Keratinocyte (primary cell): Measurements from ENCODE around the gene RABGEF1. TPM values are rescaled to one million over a fixed set of nuclear protein-coding genes. Genes with fewer than 3 reads are reported as not detected.

Source experiments
- DNase-seq: peaks from one replicate; pipeline ENCODE4 v3.0.0-alpha.2; 2011; ENCODE audit warnings: low read depth, missing footprints, low spot score
- FAIRE-seq: peaks from 2 replicates; lab custom pipeline; 2011; peaks lifted over from hg19 to GRCh38; lab: Jason Lieb, UNC
- H2AFZ ChIP-seq: 2 replicates; pipeline ENCODE4 v1.6.0; 2012; ENCODE audit warnings: low read length, control low read depth, inconsistent platforms; ENCODE audit not compliant: control insufficient read depth
- H3K27ac ChIP-seq: 2 replicates; pipeline ENCODE4 v1.5.1; 2011; ENCODE audit warnings: low read length; ENCODE audit not compliant: control insufficient read depth, insufficient read depth
- H3K27me3 ChIP-seq: 3 replicates; pipeline ENCODE4 v1.6.0; 2011; ENCODE audit warnings: low read length; ENCODE audit not compliant: control insufficient read depth, insufficient read depth; ENCODE audit errors: extremely low read depth
- H3K36me3 ChIP-seq, 2 experiments: 2 replicates in 1 of 2; 3 replicates in 1 of 2; pipeline ENCODE4 v1.5.1; 2011; ENCODE audit warnings: low read length in 2 of 2, mild to moderate bottlenecking in 1 of 2; ENCODE audit not compliant: control insufficient read depth in 2 of 2, insufficient read depth in 2 of 2; ENCODE audit errors: extremely low read depth in 1 of 2
- H3K4me1 ChIP-seq: 3 replicates; pipeline ENCODE4 v1.5.1; 2011; ENCODE audit warnings: low read length; ENCODE audit not compliant: control insufficient read depth, insufficient read depth; ENCODE audit errors: extremely low read depth
- H3K4me2 ChIP-seq: 3 replicates; pipeline ENCODE4 v1.6.0; 2011; ENCODE audit warnings: low read depth, low read length; ENCODE audit not compliant: control insufficient read depth, insufficient read depth; ENCODE audit errors: extremely low read depth
- H3K4me3 ChIP-seq, 3 experiments: fragments of 200-600 bp in 1 of 3; sonication (generic) in 1 of 3; 2 replicates in 2 of 3; 3 replicates in 1 of 3; pipeline ENCODE4 v1.5.1; 2011 to 2016; ENCODE audit warnings: low read length in 3 of 3, mild to moderate bottlenecking in 3 of 3, control low read depth in 2 of 3, inconsistent platforms in 1 of 3, low read depth in 1 of 3, mixed read lengths in 1 of 3, mixed run types in 1 of 3, moderate library complexity in 1 of 3; ENCODE audit not compliant: control insufficient read depth in 2 of 3, insufficient read depth in 2 of 3; ENCODE audit errors: extremely low read depth in 1 of 3
- H3K79me2 ChIP-seq: 2 replicates; pipeline ENCODE4 v1.6.0; 2012; ENCODE audit warnings: low read length; ENCODE audit not compliant: control insufficient read depth, insufficient read depth
- H3K9ac ChIP-seq: 3 replicates; pipeline ENCODE4 v1.6.0; 2011; ENCODE audit warnings: low read length; ENCODE audit not compliant: control insufficient read depth, insufficient read depth; ENCODE audit errors: extremely low read depth
- H3K9me1 ChIP-seq: 3 replicates; pipeline ENCODE4 v1.6.0; 2011; ENCODE audit warnings: low read length; ENCODE audit not compliant: control insufficient read depth, insufficient read depth; ENCODE audit errors: extremely low read depth
- H3K9me3 ChIP-seq: 2 replicates; pipeline ENCODE4 v1.5.1; 2012; ENCODE audit warnings: low read depth, low read length; ENCODE audit not compliant: control insufficient read depth
- H4K20me1 ChIP-seq: 3 replicates; pipeline ENCODE4 v1.6.0; 2011; ENCODE audit warnings: low read length; ENCODE audit not compliant: control insufficient read depth, insufficient read depth; ENCODE audit errors: extremely low read depth
- EZH2 ChIP-seq: IDR thresholded peaks from one replicate; pipeline ENCODE4 v1.6.1; 2012; ENCODE audit warnings: inconsistent platforms, mild to moderate bottlenecking, low read length, moderate library complexity
- dilution Hi-C: fragments of 300-500 bp; cut with MboI; formaldehyde crosslinking; loops from one replicate; pipeline ENCODE4 v1.7.0; 2020; ENCODE audit warnings: low sequenced_read_pairs; ENCODE audit not compliant: extremely low pct_ligation_motif_present
- polyA plus RNA-seq, 5 experiments: library from polyadenylated mRNA; depleted of rRNA in 3 of 5; stranded (reverse) in 3 of 5; stranded (forward) in 1 of 5; unstranded in 1 of 5; fragments of >200 nt; gene quantifications; 1 replicate in 1 of 5; 2 replicates in 3 of 5; 3 replicates in 1 of 5; pipeline versions ENCODE4 v1.2.1 to v1.2.3, GENCODE V29; 2011 to 2012; ENCODE audit warnings: missing spikeins in 2 of 5, low read depth in 1 of 5, low replicate concordance in 1 of 5
- TF ChIP-seq, protein P1 (sequence below), 3 experiments: IDR thresholded peaks in 1 of 3; conservative IDR thresholded peaks in 1 of 3; optimal IDR thresholded peaks in 1 of 3; 2 replicates in 2 of 3; 3 replicates in 1 of 3; pipeline versions ENCODE3 to v1.5.1; 2011; ENCODE audit warnings: low read length in 3 of 3, mild to moderate bottlenecking in 3 of 3, moderate library complexity in 2 of 3, control low read depth in 1 of 3, inconsistent platforms in 1 of 3; ENCODE audit not compliant: insufficient read depth in 2 of 3; ENCODE audit errors: extremely low read depth in 1 of 3

RABGEF1 gene
- polyA plus RNA-seq, 1 donor (not counting 4 experiments of a cell fraction or from before 2014, with no cell fraction given): 58.2 TPM

DNA sequence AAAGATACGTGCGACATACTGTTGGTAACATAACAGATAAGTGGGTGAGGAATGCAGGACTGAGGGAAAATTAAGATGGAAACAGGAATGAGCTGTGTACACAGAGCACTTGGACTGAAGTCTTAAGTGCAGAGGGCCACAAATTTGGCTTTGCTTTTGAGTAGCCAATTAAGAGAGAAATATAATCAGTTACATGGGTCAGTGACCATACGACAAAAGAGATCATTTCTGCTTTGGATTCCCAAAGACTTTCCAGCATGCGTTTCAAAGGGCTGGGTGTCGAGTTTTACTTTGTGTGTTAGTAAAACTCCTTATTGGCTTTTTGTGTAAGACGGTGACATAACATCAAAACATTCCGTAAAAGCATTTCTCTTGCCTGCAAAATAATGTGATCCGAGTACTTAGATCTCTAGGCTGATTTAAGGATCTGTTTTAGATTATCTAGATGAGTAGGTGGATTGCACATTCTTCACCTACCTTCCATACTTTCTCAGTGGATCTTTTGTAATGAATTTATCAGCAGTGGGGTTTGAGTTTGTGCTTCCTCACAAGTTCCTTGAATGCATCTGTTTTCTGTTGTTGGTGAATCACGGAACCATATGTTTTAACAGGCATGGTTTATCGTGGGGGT is 7.5 kb downstream of the RABGEF1 start:
- FAIRE-seq (no peak), DNase-seq (no peak)
- peaks cover 8% of the 10 kb centered on the region for H4K20me1 ChIP-seq
- H3K9me1 ChIP-seq: no peaks in the 10 kb centered on the region
- H3K9me3 ChIP-seq: no peaks in the 10 kb centered on the region
- H3K4me2 ChIP-seq: no peak overlapping the region
- dilution Hi-C loops: no loop called here
- H3K27me3 ChIP-seq: no peaks in the 10 kb centered on the region
- no peak overlapping the region for H3K27ac ChIP-seq
- no peak overlapping the region for H3K9ac ChIP-seq
- no peak overlapping the region for H3K4me3 ChIP-seq
- H2AFZ ChIP-seq: no peak overlapping the region
- H3K36me3 ChIP-seq: peaks cover 6% of the 10 kb centered on the region in 2 experiments
- H3K79me2 ChIP-seq: peaks cover 94% of the 10 kb centered on the region
- TF ChIP-seq, protein P1, sequence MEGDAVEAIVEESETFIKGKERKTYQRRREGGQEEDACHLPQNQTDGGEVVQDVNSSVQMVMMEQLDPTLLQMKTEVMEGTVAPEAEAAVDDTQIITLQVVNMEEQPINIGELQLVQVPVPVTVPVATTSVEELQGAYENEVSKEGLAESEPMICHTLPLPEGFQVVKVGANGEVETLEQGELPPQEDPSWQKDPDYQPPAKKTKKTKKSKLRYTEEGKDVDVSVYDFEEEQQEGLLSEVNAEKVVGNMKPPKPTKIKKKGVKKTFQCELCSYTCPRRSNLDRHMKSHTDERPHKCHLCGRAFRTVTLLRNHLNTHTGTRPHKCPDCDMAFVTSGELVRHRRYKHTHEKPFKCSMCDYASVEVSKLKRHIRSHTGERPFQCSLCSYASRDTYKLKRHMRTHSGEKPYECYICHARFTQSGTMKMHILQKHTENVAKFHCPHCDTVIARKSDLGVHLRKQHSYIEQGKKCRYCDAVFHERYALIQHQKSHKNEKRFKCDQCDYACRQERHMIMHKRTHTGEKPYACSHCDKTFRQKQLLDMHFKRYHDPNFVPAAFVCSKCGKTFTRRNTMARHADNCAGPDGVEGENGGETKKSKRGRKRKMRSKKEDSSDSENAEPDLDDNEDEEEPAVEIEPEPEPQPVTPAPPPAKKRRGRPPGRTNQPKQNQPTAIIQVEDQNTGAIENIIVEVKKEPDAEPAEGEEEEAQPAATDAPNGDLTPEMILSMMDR (optimal IDR thresholded peaks at IDR 0.05 in 1 of 3, IDR thresholded peaks at IDR 0.05 in 1 of 3, conservative IDR thresholded peaks at IDR 0.05 in 1 of 3; ENCODE audit: extremely low read depth in 1 of 3, insufficient read depth in 2 of 3, low read length in 3 of 3): no peak
- TF ChIP-seq EZH2: no peak
- peaks cover 4% of the 10 kb centered on the region for H3K4me1 ChIP-seq

- H3K9ac ChIP-seq: no peak overlapping the region
- H3K4me1 ChIP-seq: peaks cover 4% of the 10 kb centered on the region
- peaks cover 94% of the 10 kb centered on the region for H3K79me2 ChIP-seq
- TF ChIP-seq, protein P1 (optimal IDR thresholded peaks at IDR 0.05 in 1 of 3, IDR thresholded peaks at IDR 0.05 in 1 of 3, conservative IDR thresholded peaks at IDR 0.05 in 1 of 3; ENCODE audit: extremely low read depth in 1 of 3, insufficient read depth in 2 of 3, low read length in 3 of 3): no peak
- TF ChIP-seq EZH2: no peak
- no peak for DNase-seq
- no peak overlapping the region for H3K27ac ChIP-seq
- peaks cover 6% of the 10 kb centered on the region in 2 experiments for H3K36me3 ChIP-seq
- no peaks in the 10 kb centered on the region for H3K9me1 ChIP-seq
- no peaks in the 10 kb centered on the region for H3K27me3 ChIP-seq
- H3K4me3 ChIP-seq: no peak overlapping the region
- dilution Hi-C loops: no loop called here
- no peak for FAIRE-seq
- H3K9me3 ChIP-seq: no peaks in the 10 kb centered on the region
- H4K20me1 ChIP-seq: peaks cover 8% of the 10 kb centered on the region
- H3K4me2 ChIP-seq: no peak overlapping the region
- H2AFZ ChIP-seq: no peak overlapping the region
Observed at GRCh38 chr7:66748791-66749190, 8.3 kb downstream of the RABGEF1 start.
